D721Med (cell line): ENCODE data around the gene B3GNT7.

ENCODE experiments used
- DNase-seq: peaks from one replicate; pipeline ENCODE4 v3.0.0; 2011; ENCODE audit warnings: low spot score; ENCODE audit not compliant: insufficient read length
- FAIRE-seq: peaks from 2 replicates; lab custom pipeline; 2011; peaks lifted over from hg19 to GRCh38; lab: Jason Lieb, UNC
- CTCF ChIP-seq: IDR thresholded peaks from 2 replicates; pipeline ENCODE4 v1.5.1; 2012; ENCODE audit warnings: mild to moderate bottlenecking, control low read depth; ENCODE audit not compliant: insufficient read depth; ENCODE audit errors: missing control alignments

The B3GNT7 gene

DNA sequence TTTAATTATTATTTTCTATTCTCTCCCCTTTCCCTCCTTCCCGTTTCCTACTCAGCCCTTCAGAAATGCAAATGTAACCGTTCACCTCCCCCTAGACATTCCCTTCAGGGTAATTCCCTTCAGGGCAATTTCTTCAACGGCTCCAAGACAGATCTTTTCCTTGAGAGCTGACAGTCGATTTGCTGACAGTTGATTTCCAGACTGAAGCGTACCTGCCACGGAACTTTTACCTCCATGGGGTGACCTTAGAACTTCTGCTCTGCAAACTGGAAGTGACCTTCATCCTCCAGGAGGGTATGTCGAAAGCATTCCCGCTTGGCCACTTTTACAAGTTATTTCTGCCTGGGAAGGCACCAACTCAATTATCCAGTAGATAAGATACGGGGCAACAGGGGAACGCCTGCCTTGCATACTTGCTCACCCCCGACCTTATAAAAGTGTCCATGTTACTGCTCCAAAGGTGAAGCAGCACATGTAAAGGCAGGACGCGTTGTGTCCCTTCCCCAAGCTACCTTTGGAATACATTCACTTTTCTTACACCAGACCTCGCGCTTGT is 18.5 kb downstream of the B3GNT7 start:
- no peak for FAIRE-seq
- TF ChIP-seq CTCF, result no peak
- no peak for DNase-seq

- FAIRE-seq (no peak), DNase-seq (no peak)
- no peak for TF ChIP-seq CTCF
Measured at GRCh38 chr2:231415029-231415428, 19.5 kb downstream of the B3GNT7 start.

DNA sequence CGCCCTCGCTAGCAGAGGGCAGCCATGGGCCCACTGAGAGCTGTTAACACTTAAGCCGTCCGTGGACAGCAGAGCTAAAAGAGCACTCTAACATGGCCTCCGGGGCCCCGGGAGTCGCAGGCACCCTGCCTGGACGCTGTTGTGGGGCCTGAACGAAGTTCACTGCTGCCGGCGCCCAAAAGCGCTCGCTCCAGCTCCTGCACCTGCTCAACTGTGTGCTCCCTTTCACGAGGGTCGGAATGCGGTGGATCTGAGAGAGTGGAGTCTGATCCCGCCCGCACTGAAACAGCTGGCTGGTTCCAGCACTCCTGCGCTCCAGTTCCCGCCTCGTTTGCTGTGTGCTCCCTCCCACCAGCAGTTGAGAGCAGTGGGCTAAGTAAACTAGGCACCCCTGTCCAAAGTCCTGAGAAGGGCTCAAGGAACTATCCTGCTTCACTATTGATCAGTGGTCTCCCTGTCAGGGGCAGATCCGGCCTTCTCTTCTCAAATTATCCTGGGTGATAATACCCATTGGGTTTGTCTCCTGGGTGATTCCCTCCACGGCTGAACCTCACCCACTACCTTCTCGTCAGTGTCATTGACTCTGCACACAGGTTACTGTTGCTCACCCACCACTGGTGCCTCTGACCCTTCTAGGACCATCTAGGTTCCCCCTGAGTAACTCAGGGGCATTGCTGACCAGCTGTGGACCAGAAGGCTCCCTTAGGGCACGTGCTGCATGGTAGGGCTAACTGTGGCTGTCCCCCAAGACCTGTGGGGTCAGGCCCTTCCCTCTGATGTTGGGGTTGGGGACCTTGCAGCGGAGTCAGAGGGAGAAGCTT is 23.5 kb downstream of the B3GNT7 start:
- TF ChIP-seq CTCF, result no peak
- FAIRE-seq (no peak), DNase-seq (no peak)

DNA sequence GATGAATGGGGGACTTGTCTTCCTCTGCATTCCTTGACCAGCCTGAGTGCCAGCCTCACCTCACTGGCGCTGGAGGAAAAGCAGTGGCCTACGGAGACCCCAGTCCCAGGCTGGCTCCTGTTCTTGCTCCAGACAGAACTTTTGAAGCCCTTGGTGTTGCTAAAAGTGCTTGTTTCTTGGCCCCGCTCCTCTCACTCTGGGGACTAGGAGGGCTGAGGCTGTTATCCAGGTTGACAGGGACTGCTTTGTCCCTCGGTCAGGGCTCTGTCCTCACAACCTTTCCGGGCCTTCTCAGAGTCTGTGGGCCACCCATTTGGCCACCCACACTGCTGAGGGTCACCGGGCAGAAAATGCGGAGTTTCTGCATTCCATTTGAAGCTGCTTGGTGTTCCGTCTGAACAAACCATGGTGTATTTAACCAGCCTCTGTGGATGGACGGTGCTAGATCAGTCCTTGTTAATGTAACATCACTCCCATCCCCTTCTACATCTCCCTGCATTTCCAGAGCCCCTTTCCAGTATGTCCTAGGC is 25.6 kb downstream of the B3GNT7 start:
- FAIRE-seq (no peak), DNase-seq (no peak)
- no peak for TF ChIP-seq CTCF

DNA sequence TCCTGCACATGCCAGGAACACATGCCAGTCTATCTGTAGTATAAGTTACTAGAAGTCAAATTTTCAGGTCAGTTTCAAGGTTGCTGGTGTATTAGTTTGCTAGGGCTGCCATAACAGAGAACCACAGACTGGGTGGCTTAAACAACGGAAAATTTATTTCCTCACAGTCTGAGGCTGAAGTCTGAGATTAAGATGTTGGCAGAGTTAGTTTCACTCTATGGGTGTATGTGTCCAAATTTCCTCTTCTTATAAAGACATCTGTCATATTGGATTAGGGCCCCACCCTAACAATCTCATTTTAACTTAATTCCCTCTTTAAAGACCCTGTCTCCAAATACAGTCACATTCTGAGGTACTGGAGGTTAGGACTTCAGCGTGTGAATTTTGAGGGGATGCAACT is 26.5 kb downstream of the B3GNT7 start:
- no peak for FAIRE-seq

GRCh38 chr2:231423176-231423575 is 27.7 kb downstream of the B3GNT7 start:
- DNase-seq (no peak), FAIRE-seq (no peak)
- no peak for TF ChIP-seq CTCF

More for the DNA sequence above, 26.5 kb downstream of the B3GNT7 start:
- no peak for DNase-seq
- no peak for TF ChIP-seq CTCF

DNA sequence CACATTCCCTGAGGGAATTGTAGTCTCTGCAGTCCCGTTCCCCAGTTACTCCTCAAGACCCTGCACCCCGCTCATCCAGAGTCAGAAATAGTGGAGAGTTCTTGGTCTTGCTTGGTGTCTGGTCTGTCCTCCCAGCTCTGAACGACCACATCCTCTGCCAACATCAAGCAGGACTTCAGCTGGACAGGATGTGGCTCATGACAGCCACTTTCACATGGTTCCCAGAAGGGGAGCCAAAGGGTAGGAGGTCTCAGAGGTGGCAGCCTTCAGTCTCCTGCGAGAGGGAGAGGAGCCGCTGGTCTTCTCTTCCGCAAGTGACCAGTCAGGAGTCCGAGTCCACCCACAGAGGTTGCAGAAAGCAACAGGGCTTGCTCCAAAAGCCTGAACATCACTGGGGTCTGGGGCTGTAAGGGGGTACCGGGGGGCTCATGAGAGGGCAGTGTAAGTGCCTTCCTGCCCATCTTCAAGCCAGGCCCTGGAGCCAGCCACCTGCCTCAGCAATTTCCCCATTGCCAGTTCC is 29.8 kb downstream of the B3GNT7 start:
- FAIRE-seq, result no peak
- no peak for TF ChIP-seq CTCF
- DNase-seq, result no peak
